Erythroblast (primary cell): ENCODE results near the gene XRCC2.

ENCODE experiments used
- GATA1 ChIP-seq: IDR thresholded peaks from 2 replicates; pipeline ENCODE4 v1.6.1; 2011; ENCODE audit warnings: low read depth, mild to moderate bottlenecking, control low read depth, low read length, moderate library complexity
- POLR2A ChIP-seq: IDR thresholded peaks from 2 replicates; pipeline ENCODE4 v1.6.1; 2011; ENCODE audit warnings: mild to moderate bottlenecking, low read length

DNA sequence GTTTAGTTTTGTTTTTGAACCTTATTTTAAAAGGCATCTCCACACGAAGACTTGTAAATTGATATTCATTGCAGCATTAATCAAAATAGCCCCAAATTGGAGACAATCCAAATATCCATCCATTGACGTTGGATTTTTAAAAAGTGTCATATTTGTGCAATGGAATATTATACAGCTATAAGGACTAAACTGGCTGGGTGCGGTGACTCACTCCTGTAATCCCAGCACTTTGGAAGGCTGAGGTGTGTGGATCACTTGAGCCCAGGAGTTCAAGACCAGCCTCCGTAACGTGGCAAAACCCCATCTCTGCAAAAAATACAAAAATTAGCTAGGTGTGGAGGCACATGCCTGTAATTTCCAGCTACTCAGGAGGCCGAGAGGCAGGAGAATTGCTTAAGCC lies 35.1 kb downstream of the XRCC2 start:
- TF ChIP-seq POLR2A, result no peak
- TF ChIP-seq GATA1, result no peak
